GM18870 (cell line): Measurements from ENCODE around the gene NDUFA7.
"Not testable (repeated sequence)": the region's sequence is repeated elsewhere in the genome, so short reads cannot be mapped to it uniquely, and the experiment has no call there.

ENCODE experiments used
- ATAC-seq: cut with Tn5 transposase; IDR thresholded peaks from one replicate; pipeline ENCODE4 v1.9.1; 2021; ENCODE audit warnings: moderate library complexity; ENCODE audit not compliant: unreplicated experiment

Gene NDUFA7

DNA sequence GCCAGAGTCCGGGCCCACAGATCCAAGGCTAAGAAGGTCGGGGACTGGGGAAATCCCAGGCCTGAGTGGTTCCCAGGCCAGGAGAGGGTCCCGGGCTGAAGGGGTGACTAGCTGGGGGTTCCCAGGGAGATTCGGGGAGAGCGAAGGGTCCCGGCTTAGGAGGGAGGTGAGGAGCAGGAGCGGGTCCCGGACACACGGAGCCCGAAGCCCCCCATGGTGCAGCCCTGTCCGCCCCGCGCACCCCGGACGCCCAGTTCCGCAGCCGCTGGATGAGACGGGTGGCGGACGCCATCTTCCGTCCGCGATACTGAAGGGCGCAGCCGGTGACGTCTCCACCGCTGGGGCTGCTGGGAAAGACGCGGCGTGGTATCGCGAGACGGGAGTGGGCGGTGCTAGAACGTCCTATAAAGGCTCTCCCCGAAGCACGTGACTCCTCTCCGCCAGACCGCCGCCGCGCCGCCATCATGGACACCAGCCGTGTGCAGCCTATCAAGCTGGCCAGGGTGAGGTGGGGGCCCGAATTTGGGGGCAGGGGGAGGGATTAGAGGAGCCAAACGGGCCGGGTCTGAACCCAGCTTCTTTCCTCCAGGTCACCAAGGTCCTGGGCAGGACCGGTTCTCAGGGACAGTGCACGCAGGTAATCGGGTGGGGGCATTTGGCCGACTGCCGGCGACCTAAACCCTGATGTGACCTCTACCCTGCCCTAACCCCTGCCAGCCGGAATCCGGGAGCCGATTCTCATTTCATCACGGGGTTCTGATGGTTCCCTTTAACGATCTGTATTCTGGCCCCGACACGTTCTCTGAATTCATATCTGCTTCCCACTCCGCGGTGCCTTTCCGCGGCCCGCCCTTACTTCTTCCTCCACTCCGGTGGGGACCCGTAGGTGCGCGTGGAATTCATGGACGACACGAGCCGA lies at the start of gene NDUFA7, which contains the start of gene RPS28:
NDUFA7 (minus strand) TSS at position 309 of the 919 bp plus-strand sequence; CDS start at position 292, 17 bp downstream.
RPS28 (plus strand) TSS at position 430 of the 919 bp plus-strand sequence; CDS start at position 465, 35 bp downstream.
- peak; percentile 45 for ATAC-seq

DNA sequence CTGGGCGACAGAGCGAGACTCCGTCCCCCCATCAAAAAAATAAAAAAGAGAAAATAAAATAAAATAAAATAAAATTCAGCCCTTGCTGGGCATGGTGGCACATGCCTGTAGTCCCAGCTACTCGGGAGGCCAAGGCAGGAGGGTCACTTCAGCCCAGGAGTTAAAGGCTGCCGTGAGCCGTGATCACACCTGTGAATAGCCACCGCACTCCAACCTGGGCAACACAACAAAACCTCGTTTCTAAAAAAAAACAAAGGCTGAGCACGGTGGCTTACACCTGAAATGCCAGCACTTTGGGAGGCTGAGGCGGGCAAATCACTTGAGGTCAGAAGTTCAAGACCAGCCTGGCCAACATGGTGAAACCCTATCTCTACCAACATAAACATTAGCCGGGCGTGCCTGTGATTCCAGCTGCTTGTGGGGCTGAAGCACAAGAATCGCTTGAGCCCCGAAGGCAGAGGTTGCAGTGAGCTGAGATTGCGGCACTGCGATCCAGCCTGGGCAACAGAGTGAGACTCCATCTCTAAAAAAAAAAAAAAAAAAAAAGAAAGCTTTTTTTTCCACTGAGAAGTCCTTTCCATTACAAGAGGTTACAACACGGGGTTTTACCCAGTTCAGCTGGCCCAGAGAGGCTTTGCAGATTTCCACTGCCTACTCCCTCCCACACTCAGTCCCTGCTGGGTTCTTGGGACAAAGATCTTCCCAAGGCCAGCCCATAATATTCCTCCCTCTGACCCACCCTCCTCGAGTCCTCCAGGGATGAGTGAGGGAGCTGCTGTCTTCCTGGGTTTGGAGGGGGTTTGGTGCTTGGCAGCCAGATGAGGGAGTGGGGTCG lies 49.2 kb upstream of the NDUFA7 start:
- no peak for ATAC-seq

DNA sequence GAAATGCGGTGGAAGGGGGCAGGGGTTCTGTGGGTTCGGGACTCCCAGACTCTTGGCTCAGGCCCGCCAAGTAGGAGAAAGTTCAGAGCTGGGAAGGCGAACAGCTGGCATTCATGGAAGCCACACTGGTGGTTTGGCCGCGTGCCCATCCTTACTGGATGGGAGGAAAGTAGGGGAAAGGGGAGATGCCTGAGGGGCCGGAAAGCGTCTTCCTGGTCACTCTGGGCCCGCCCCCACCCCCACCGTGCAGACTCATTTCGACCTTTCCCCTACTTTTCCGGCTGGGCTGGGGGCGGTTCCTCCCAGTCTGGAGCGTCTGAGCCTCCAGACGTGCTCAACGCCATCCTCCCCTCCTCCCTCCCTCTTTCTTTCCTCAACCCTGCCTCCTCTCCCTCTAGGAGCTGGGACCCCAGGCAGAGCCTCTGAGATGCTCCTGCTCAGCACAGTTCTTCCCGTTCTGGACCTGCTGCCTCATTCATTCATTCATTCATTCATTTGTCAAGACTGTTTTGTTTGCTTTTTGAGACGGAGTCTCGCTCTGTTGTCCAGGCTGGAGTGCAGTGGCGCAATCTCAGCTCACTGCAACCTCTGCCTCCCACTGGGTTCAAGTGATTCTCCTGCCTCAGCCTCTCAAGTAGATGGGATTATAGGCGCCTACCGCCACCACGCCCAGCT lies 46.3 kb upstream of the NDUFA7 start:
- no peak for ATAC-seq

DNA sequence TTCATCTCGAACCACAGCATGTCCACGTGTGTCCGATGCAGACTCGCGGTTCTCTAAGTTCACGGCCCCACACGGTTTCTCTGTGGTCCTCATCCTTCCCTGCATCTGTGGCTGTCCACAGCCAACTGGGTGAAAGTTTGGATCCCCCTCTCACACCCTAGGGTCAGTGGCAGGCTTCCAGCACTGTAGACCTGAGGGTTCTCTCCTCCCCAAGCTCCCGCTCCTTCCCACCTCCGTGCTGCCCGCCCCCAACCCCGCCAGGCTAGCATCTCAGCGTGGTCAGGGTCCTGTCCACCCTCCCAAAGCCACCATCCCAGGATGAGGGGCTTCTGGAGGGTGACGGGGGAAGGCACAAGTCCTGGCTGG lies 45.8 kb upstream of the NDUFA7 start:
- no peak for ATAC-seq

DNA sequence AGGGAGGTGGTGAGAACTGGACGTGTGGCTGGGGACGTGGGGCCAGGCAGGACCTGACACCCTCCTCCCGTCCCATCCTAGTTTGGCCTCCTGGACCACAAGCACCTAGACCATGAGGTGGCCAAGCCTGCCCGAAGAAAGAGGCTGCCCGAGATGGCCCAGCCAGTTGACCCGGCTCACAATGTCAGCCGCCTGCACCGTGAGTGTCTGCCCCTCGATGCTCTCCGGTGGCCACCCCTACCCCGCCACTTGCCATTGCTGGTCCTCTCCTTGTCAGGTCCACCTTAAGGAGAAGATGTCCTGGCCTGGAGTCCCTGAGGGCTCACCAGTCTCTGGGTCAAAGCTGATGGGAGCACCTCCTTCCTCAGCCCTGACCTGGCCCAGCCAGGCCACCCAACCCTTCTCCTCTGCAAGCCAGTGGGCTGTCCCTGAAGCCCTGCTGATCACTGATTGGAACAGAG lies 45.0 kb upstream of the NDUFA7 start:
- ATAC-seq: no peak

DNA sequence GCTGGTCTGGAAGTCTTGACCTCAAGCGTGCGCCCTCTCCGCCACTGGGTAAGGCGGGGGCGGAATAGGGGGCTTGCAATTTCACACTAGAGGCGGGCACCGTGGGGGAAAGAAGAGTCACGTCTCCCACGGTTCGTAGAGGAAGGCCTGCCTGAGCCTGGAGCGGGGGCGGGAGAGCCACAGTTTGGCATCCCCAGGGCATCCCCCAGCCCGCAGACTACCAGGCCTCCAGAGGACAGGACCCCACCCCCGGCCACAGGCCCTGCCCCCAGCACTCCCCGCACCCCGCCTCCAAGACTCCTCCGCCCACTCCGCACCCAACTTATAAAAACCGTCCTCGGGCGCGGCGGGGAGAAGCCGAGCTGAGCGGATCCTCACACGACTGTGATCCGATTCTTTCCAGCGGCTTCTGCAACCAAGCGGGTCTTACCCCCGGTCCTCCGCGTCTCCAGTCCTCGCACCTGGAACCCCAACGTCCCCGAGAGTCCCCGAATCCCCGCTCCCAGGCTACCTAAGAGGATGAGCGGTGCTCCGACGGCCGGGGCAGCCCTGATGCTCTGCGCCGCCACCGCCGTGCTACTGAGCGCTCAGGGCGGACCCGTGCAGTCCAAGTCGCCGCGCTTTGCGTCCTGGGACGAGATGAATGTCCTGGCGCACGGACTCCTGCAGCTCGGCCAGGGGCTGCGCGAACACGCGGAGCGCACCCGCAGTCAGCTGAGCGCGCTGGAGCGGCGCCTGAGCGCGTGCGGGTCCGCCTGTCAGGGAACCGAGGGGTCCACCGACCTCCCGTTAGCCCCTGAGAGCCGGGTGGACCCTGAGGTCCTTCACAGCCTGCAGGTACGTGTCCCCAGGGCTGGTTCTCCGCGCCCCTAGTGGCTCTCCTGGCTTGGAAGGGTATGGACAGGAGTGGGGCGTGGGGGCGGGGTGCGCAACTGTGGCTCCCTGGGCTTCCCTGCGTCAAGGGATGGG lies 42.9 kb upstream of the NDUFA7 start, which contains the start of gene ANGPTL4:
ANGPTL4 (plus strand) TSS at position 353 of the 969 bp plus-strand sequence; CDS start at position 520, 167 bp downstream.
- ATAC-seq: no peak

DNA sequence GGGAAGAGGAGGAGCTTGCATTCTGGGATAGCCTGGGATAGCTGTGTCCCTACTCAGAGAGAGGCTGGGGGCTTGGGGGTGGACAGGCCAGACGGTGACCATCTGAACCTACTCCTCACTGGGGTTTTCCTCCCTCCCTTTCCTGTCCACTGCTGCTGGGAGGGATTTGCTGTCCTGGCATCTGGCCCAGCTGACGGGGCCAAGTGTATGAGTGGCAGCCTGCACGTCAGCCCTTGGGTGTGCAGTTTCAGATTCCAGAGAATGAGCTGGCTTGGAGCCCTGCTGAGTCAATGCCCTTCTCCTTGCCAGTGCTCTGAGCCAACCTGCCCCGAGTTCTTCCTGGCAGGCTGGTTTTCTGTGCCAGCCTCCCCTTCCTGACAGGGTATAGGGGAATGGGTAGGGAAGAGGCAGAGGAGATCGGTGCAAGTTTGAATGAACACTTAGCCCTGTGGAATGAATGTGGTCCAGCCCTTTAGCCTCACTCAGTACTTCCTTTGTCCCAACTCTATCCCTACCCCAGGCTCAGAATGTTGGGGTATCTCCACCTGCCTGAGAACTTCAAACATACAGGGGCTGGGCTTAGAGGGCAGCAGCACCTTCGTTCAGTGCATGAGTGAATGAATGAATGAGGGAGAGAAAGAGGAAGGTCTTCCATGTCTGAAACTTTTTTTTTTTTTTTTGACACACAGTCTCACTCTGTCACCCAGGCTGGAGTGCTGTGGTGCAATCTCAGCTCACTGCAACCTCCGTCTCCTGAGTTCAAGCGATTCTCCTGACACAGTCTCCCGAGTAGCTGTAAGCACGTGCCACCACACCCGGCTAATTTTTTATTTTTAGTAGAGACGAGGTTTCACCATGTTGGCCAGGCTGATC lies 41.0 kb upstream of the NDUFA7 start:
- no peak for ATAC-seq

DNA sequence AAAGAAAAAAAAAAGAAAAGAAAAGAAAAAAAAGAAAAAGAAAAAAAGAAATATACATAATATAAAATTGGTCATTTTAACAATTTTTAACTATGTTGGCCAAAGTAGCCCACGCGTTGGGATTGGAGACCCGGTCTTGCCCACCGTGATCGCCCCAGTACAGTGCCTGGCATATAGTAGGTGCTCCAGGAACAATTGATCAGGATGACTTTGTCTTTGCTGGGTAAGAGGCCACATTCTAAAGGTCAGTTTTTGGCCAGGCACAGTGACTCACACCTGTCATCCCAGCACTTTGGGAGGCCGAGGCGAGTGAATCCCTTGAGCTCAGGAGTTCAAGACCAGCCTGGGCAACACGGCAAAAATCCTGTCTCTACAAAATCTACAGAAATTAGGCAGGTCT lies 39.0 kb upstream of the NDUFA7 start:
- no peak for ATAC-seq

DNA sequence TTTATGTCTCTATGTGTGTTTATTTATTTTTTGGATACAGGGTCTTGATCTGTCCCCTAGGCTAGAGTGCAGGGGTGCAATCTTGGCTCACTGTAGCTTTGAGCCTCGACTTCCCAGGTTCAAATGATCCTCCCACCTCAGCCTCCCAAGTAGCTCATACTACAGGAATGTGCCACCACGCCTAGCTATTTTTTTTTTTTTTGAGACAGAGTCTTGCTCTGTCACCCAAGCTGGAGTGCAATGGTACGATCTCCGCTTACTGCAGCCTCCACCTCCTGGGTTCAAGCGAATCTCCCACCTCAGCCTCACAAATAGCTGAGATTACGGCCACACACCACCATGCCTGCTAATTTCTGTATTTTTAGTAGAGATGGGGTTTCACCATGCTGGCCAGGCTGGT lies 37.8 kb upstream of the NDUFA7 start:
- ATAC-seq: no peak

DNA sequence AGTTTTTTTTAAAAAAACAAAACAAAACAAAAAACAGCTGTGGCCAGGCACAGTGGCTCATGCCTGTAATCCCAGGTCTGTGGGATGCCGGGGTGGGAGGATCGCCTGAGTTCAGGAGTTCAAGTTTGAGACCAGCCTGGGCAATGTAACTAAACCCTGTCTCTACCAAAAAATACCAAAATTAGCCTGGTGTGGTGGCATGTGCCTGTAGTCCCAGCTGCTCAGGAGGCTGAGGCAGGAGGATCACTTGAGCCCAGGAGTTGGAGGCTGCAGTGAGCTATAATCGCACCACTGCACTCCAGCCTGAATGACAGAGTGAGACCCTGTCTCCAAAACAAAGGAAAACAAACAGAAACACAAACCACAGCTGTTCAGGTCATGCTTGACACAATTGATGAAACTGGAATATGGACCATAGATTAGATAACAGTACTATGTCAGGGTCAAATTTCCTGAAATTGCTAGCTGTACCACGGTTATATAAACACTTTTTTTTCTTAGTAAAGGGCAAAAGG lies 35.9 kb upstream of the NDUFA7 start:
- no peak for ATAC-seq

DNA sequence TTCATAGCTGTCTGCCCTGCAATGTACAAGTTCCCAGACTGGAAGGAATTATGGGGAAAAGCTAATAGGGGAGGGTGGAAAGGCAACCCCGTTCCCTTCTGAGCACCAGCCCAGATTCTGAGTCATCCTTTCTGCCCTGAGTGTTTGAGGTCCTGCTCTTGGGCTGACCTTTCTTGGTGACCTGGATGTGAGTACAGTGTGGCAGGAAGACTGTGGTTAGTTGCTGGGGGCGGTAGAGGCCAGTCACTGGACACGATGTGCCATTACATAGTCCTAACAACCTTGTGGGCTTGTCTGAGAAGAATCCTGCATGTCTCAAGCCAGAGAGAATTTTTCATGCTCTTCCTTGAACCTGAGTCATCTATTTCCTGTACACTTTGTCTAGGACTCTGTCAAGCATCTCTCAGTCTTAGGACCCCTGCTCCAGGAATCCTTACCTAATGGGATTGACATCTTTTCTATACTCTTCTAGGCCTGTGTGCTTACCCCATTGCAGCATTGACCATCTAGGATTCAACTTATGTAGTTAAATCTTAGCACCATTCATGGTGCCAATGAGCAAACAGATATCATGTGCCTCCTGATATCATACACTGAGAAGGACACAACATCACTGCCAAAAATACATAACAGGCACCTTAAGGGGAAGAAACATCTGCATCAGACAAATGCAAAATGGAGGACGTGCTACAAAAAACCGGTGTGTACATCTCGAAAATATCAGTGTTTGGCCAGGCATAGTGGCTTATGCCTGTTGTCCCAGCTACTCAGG lies 34.6 kb upstream of the NDUFA7 start:
- ATAC-seq: no peak

DNA sequence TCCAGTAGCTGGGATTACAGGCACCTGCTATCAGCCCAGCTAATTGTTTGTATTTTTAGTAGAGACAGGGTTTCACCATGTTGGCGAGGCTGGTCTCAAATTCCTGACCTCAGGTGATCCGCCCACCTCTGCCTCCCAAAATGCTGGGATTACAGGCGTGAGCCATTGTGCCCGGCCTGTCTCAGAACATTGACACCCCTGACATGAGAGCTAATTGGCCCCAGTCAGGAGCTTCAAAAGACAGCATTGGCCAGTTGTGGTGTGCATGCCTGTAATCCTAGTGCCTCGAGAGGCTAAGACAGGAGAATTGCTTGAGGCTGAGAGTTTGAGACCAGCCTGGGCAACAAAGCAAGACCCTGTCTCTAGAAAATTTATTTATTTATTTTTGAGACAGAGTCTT lies 31.7 kb upstream of the NDUFA7 start:
- not testable (repeated sequence) for ATAC-seq

DNA sequence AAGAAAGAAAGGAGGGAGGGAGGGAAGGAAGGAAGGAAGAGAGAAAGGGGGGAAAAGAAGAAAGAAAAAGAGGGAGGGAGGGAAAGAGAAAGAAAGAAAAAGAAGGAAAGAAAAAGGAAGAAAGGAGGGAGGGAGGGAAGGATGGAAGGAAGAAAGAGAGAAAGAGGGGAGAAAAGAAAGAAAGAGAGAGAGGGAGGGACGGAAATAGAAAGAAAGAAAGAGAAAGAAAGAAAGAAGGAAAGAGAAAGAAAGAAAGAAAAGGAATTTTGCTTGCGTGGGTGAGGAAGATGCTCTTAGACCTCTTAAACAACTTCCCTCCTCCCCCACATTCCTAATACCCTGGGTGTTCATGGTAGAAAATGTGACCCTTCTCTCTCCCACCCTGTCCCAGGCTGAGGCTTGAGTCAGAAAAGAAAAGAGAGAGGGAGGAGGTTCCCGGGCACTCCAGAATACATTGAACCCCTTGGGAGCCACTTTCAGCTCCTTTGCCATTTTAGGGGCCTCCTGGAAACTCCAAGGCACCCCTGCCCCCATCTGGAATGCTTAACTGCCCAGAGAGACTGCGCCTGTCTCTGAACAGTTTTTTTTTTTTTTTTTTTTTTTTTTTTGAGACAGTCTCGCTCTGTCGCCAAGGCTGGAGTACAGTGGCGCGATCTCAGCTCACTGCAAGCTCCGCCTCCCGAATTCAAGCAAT lies 31.1 kb upstream of the NDUFA7 start:
- ATAC-seq: no peak

DNA sequence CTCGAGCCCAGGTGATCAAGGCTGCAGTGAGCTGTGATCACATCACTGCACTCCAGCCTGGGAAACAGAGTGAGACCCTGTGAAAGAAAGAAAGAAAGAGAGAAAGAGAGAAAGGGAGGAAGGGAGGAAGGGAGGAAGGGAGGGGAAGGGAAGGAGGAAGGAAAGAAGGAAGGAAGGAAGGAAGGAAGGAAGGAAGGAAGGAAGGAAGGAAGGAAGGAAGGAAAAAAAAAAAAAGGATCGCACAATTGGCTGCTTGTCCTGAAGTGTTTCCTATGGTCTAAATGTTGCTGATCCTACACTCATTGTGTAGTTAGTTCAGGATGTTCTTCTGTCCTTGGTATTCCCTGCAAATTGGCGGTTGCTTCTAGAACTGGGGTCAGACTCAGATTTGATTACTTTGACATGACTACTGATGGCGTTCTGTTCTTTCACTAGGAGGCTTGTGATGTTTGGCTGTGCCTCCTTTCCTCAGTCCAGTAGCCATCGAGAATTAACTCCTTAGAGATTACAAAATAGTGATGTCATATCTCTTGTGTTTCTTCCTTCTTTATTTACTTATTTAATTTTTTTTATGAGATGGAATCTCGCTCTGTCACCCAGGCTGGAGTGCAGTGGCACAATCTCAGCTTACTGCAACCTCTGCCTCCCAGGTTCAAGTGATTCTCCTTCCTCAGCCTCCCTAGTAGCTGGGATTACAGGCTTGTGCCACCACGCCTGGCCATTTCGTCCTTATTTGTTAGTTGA lies 28.6 kb upstream of the NDUFA7 start:
- ATAC-seq: not testable (repeated sequence)

DNA sequence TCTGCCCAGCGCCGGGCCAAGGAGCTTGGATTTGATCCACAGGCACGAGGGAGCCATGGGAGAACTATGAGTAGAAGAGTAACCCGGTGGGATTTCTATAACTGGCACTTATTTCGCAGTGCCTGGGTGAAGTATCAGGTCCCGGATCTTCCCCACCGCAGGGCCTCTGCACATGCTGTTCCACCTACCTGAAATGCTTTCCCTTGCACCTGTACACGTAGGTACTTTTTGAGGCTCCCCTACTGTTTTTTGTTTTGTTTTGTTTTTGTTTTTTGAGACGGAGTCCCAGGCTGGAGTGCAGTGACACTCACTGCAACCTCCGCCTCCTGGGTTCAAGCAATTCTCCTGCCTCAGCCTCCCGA lies 22.3 kb upstream of the NDUFA7 start:
- ATAC-seq: no peak

DNA sequence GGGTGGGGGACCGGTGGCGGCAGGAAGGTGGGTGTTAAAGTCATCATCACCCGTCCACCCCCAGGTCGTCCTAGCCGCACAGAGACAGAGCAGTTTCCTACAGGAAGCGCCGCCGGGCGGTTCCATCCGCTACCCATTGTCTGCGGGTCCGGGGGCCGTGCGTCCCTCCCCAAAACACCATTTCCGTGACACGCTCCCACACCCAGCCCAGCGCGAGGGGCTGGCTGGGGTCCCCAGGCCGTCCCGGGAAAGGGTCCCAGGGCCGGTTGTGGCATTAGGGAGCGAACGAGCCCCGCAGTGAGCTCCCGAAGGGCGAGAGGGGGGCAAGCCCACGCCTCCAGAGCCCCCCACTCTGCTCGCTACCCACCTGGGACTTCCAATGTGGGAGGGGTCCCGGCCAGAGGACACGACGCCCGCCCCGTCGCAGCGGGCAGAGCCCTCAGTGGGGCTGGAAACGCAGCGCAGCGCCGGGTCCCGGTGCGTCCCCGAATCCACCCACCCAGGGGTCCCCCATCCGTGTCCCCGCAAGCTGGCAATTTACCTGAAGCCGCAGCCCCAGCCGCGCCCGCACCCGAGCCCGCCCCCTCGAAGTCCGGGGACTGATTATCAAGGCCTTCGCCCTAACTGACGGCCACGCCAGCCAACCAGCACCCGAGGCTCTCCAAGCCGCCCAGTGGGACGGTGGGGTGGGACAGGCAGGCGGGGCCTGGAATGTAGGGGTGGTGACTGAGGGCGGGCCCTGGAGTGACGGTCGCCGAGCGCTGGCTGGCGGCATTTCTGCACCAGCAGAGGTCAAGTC lies 21.7 kb upstream of the NDUFA7 start, which contains the start of gene KANK3:
KANK3 (minus strand) TSS at position 579 of the 799 bp plus-strand sequence. CDS start 5,434 bp downstream, outside the sequence.
- no peak for ATAC-seq
